WI38 (cell line): Measurements from ENCODE around the gene SIK2.

Source experiments
- H3K4me3 ChIP-seq: 2 replicates; pipeline ENCODE4 v1.5.1; 2011; ENCODE audit warnings: low read depth, mild to moderate bottlenecking, control low read depth, low read length
- TF ChIP-seq, protein P1 (sequence below): IDR thresholded peaks from 2 replicates; pipeline ENCODE4 v1.5.1; 2012; ENCODE audit warnings: low read depth, mild to moderate bottlenecking, control low read depth, low read length

The SIK2 gene

GRCh38 chr11:111561306-111561705 is 40.9 kb upstream of the SIK2 start:
- no peak overlapping the region for H3K4me3 ChIP-seq
- TF ChIP-seq, protein P1, sequence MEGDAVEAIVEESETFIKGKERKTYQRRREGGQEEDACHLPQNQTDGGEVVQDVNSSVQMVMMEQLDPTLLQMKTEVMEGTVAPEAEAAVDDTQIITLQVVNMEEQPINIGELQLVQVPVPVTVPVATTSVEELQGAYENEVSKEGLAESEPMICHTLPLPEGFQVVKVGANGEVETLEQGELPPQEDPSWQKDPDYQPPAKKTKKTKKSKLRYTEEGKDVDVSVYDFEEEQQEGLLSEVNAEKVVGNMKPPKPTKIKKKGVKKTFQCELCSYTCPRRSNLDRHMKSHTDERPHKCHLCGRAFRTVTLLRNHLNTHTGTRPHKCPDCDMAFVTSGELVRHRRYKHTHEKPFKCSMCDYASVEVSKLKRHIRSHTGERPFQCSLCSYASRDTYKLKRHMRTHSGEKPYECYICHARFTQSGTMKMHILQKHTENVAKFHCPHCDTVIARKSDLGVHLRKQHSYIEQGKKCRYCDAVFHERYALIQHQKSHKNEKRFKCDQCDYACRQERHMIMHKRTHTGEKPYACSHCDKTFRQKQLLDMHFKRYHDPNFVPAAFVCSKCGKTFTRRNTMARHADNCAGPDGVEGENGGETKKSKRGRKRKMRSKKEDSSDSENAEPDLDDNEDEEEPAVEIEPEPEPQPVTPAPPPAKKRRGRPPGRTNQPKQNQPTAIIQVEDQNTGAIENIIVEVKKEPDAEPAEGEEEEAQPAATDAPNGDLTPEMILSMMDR, result no peak

- no peak overlapping the region for H3K4me3 ChIP-seq
- TF ChIP-seq, protein P1, result no peak
These were observed 40.4 kb upstream of the SIK2 start for GRCh38 chr11:111561791-111562325.

DNA sequence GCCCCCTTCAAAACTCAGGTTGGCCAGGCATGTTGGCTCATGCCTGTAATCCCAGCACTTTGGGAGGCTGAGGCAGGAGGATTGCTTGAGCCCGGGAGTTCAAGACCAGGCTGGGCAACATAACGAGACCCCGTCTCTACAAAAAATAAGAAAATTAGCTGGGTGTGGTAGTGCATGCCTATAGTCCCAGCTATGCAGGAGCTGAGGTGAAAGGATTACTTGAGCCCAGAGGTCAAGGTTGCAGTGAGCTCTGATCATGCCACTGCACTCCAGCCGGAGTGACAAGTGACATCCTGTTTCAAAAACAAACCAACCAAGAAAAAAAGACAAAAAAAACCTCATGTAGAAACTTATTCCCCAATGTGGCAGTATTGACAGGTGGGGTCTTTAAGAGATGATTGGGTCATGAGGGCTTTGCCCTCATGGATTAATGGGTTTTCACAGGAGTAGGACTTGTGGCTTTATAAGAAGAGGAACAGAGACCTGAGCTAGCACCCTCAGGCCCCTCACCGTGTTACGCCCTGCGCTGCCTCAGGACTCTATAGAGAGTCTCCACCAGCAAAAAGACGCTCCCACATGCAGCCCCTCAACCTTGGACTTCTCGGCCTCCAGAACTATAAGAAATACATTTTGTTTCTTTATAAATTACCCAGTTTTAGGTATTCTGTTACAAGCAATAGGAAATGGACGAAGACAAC is 39.4 kb upstream of the SIK2 start:
- TF ChIP-seq, protein P1, result no peak
- H3K4me3 ChIP-seq, result no peak overlapping the region

DNA sequence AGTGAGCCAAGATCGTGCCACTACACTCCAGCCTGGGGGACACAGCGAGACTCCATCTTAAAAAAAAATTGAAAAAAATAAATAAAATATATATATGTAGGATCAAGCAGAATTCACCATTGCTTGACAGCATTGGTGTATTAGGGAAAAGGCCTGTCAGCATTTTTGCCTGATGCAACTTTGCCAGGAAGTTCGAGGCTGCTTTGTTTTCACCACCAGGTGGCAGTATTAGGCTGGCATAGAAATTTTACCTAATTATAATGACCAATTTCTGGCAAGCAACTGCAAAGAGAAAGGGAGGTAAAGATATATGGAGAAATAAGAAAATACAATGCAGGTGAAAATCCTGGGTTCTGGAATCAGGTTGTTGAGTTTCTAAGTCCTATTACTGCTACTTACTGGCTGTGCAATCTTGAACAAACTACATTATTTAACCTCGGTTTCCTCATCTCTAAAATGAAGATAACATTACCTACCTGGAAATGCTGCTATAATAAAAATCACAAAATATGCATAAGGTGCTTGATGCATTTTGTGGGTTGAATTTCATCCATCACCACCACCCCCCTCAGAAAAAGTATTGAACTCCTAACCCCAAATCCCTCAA is 37.0 kb upstream of the SIK2 start:
- no peak overlapping the region for H3K4me3 ChIP-seq
- TF ChIP-seq, protein P1, result peak; percentile 66

GRCh38 chr11:111566324-111566723 is 35.9 kb upstream of the SIK2 start:
- TF ChIP-seq, protein P1, result no peak
- H3K4me3 ChIP-seq, result no peak overlapping the region

DNA sequence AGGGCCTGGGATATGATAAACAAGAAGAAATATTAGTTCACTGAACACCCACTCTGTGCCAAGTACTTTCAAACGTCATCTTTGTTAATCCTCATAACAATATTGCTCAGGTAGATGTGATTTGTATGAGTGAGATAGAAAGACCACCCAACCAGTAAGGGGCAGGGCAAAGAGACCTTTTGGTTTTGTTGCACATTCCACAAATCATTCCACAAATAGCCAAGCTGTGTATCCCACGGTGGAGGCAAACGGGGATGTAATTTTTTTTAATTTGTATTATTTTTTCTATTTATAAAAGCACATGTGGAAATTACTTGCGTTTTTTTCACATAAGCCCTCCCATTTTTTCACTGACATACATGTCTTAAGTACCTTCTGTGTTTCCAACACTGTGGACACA is 32.8 kb upstream of the SIK2 start:
- no peak overlapping the region for H3K4me3 ChIP-seq
- TF ChIP-seq, protein P1, result no peak

DNA sequence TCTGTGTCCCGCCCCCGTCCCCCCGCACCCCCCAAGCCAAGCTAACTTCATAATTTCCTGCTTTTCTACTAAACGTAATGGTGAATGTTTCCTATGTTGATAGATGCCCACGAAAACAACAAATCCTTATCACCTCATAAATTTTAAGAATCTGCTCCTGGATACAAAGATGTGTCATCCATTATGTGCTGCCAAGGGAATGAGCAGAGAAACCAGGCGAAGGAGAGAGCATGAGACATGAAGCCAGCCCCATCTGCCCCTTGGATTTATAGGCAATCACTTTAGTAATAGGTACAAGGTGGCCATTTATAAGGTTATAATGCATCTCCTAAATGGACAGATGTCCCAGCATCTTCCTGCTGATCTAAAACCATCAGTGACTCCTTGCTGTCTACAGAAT is 31.5 kb upstream of the SIK2 start:
- no peak overlapping the region for H3K4me3 ChIP-seq
- TF ChIP-seq, protein P1, result no peak
